ENCODE measurements around the gene COTL1. TPM values are rescaled to one million over a fixed set of nuclear protein-coding genes. Genes with fewer than 3 reads are reported as not detected.
A peak's percentile ranks its signal among the peaks of the same experiment; 100 is the strongest.
"Not testable (repeated sequence)": the region's sequence is repeated elsewhere in the genome, so short reads cannot be mapped to it uniquely, and the experiment has no call there.

COTL1 gene
- total RNA-seq, 1 donor from 2014 or later = 179 TPM

GRCh38 chr16:84528322-84528721 lies 89.6 kb downstream of the COTL1 start:
- Mint-ChIP-seq H3K36me3 (peaks cover 10% of the 10 kb centered on the region), H3K27ac (no peak overlapping the region), H3K27me3 (no peaks in the 10 kb centered on the region), H3K4me3 (no peak overlapping the region), H3K9me3 (peaks cover 7% of the 10 kb centered on the region), H3K4me1 (ENCODE audit: unreplicated experiment) (peaks cover 42% of the 10 kb centered on the region)
- no peak for DNase-seq (ENCODE audit: extremely low spot score, unreplicated experiment)
- TF ChIP-seq CTCF (conservative IDR thresholded peaks at IDR 0.05) = no peak

GRCh38 chr16:84527532-84528269 lies 90.2 kb downstream of the COTL1 start:
- peaks cover 37% of the 10 kb centered on the region for H3K4me1 Mint-ChIP-seq (ENCODE audit: unreplicated experiment)
- TF ChIP-seq CTCF (conservative IDR thresholded peaks at IDR 0.05) = no peak
- H3K27ac Mint-ChIP-seq = peak overlapping the region; percentile 9
- no peaks in the 10 kb centered on the region for H3K27me3 Mint-ChIP-seq
- peaks cover 7% of the 10 kb centered on the region for H3K9me3 Mint-ChIP-seq
- peaks cover 10% of the 10 kb centered on the region for H3K36me3 Mint-ChIP-seq
- H3K4me3 Mint-ChIP-seq = no peak overlapping the region
- DNase-seq (ENCODE audit: extremely low spot score, unreplicated experiment) = no peak

GRCh38 chr16:84526794-84527531 lies 90.9 kb downstream of the COTL1 start:
- Mint-ChIP-seq H3K4me3 (peak overlapping the region; percentile 28), H3K36me3 (peaks cover 3% of the 10 kb centered on the region), H3K9me3 (peaks cover 7% of the 10 kb centered on the region), H3K27ac (peak overlapping the region; percentile 34), H3K4me1 (ENCODE audit: unreplicated experiment) (peaks cover 30% of the 10 kb centered on the region), H3K27me3 (no peaks in the 10 kb centered on the region)
- no peak for TF ChIP-seq CTCF (conservative IDR thresholded peaks at IDR 0.05)
- no peak for DNase-seq (ENCODE audit: extremely low spot score, unreplicated experiment)

GRCh38 chr16:84524941-84525581 lies 92.8 kb downstream of the COTL1 start:
- not testable (repeated sequence) for H3K4me3 Mint-ChIP-seq; DNase-seq (ENCODE audit: extremely low spot score, unreplicated experiment); H3K9me3 Mint-ChIP-seq; H3K36me3 Mint-ChIP-seq; H3K27me3 Mint-ChIP-seq
- Mint-ChIP-seq H3K4me1 (ENCODE audit: unreplicated experiment) (peaks cover 33% of the 10 kb centered on the region), H3K27ac (peak overlapping the region; percentile 11)

GRCh38 chr16:84524346-84524920 lies 93.4 kb downstream of the COTL1 start:
- Mint-ChIP-seq H3K27ac (no peak overlapping the region), H3K36me3 (peaks cover 3% of the 10 kb centered on the region), H3K27me3 (no peaks in the 10 kb centered on the region), H3K9me3 (peaks cover 5% of the 10 kb centered on the region), H3K4me3 (no peak overlapping the region), H3K4me1 (ENCODE audit: unreplicated experiment) (peaks cover 38% of the 10 kb centered on the region)
- no peak for TF ChIP-seq CTCF (conservative IDR thresholded peaks at IDR 0.05)
- DNase-seq (ENCODE audit: extremely low spot score, unreplicated experiment) = no peak

- DNase-seq (ENCODE audit: extremely low spot score, unreplicated experiment) = no peak
- no peak for TF ChIP-seq CTCF (conservative IDR thresholded peaks at IDR 0.05)
- no peak overlapping the region for H3K27ac Mint-ChIP-seq
- H3K9me3 Mint-ChIP-seq = no peaks in the 10 kb centered on the region
- H3K4me3 Mint-ChIP-seq = no peak overlapping the region
- no peaks in the 10 kb centered on the region for H3K27me3 Mint-ChIP-seq
- H3K36me3 Mint-ChIP-seq = no peaks in the 10 kb centered on the region
- peaks cover 36% of the 10 kb centered on the region for H3K4me1 Mint-ChIP-seq (ENCODE audit: unreplicated experiment)
These were observed 96.4 kb downstream of the COTL1 start for GRCh38 chr16:84521497-84521770.

Measured in type B pancreatic cell (in vitro differentiated cells).